ENCODE results near the gene PITPNC1. TPM values are rescaled to one million over a fixed set of nuclear protein-coding genes. Genes with fewer than 3 reads are reported as not detected.

The PITPNC1 gene
- total and polyA plus RNA-seq, 2 of the 13 experiments (the other 11 are each of a cell fraction or from before 2014, with no cell fraction given), result 4.1 to 5.7 TPM

DNA sequence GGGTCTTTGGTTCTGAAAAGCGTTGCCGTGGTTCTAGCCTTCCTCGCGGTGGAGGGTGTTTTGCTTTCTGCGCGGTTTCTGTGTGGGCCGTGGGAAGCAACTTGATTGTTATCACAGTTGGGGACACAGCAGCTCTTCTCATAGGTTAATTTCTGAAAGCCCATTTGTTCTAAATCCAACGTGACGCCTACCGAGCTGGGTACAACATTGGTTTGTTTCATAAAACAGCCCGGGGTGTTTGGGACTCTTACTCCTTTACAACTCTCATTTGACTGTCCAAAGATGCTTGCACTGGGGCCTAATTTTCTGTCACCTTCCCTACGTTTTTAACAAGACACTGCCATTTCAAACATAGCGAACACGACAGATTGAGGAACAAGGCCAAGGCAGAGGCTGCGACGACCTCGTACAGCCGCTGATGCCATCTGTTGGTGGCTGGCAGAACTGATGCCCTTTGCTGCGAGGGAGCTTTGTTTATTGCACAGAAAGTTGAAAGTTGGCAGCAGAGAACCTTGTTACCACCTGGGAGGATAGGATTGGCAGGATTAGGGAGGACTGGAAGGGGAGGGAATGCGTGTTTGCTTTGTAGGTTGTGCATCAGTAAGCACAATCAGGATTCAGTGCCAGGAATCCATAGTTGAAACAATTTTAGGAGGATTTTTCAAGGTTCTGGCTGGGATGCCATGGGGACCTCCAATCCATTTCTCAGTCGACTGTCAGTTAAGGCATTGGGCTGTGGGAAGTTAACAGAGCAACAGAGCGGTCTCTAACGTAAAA is 98.3 kb downstream of the PITPNC1 start (continued):
- TF ChIP-seq, protein P1, sequence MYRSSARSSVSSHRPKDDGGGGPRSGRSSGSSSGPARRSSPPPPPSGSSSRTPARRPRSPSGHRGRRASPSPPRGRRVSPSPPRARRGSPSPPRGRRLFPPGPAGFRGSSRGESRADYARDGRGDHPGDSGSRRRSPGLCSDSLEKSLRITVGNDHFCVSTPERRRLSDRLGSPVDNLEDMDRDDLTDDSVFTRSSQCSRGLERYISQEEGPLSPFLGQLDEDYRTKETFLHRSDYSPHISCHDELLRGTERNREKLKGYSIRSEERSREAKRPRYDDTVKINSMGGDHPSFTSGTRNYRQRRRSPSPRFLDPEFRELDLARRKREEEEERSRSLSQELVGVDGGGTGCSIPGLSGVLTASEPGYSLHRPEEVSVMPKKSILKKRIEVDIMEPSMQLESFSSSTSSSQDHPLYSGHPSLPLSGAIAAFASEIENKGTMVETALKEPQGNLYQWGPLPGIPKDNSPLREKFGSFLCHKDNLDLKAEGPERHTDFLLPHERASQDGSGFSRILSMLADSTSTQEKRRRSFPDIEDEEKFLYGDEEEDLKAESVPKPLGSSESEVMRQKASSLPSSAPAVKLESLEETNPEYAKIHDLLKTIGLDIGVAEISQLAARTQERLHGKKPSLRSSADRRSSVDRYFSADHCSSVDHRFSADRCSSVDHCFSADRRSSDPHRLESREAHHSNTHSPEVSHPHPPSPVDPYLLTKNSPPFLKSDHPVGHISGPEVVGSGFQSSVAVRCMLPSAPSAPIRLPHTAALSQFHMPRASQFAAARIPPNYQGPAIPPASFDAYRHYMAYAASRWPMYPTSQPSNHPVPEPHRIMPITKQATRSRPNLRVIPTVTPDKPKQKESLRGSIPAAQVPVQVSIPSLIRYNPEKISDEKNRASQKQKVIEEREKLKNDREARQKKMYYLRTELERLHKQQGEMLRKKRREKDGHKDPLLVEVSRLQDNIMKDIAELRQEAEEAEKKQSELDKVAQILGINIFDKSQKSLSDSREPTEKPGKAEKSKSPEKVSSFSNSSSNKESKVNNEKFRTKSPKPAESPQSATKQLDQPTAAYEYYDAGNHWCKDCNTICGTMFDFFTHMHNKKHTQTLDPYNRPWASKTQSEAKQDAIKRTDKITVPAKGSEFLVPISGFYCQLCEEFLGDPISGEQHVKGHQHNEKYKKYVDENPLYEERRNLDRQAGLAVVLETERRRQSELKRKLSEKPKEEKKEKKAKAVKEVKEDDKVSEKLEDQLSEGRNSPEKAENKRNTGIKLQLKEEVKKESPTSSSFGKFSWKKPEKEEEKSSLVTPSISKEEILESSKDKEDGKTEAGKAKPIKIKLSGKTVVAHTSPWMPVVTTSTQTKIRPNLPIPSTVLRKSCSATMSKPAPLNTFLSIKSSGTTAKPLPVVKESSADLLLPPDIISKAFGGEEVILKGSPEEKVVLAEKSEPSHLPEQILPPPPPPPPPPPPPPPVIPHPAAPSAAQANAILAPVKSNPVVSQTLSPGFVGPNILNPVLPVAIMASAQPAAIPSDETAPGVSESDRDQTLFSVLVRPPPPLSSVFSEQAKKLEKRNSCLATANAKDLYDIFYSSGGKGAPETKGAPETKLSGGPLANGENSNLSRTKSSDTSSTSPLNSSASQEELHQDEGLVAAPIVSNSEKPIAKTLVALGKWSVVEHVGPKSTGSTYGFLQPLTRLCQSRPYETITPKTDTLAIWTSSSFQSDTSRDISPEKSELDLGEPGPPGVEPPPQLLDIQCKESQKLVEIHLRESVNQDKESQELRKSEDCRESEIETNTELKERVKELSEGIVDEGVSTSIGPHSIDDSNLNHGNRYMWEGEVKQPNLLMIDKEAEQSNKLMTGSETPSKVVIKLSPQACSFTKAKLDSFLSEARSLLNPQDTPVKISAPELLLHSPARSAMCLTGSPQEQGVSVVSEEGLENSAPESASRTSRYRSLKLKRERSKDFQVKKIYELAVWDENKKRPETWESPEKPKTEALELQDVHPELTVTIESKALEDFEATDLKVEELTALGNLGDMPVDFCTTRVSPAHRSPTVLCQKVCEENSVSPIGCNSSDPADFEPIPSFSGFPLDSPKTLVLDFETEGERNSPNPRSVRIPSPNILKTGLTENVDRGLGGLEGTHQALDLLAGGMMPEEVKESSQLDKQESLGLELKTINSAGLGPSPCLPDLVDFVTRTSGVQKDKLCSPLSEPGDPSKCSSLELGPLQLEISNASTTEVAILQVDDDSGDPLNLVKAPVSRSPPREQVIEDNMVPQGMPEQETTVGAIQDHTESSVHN (CRISPR knock-in tag; IDR thresholded peaks at IDR 0.05), result no peak
- 0 out of 2 replicates have a peak, but pooled peaks have one; percentile 23 for TF ChIP-seq MIER2 (CRISPR knock-in tag; IDR thresholded peaks at IDR 0.05)
- TF ChIP-seq TCF12 (IDR thresholded peaks at IDR 0.05), result no peak
- no peak for TF ChIP-seq TCF12 (CRISPR knock-in tag; IDR thresholded peaks at IDR 0.05)
- TF ChIP-seq SUZ12 (IDR thresholded peaks at IDR 0.05; ENCODE audit: low read depth, low read length), result no peak
- TF ChIP-seq KAT8 (CRISPR knock-in tag; IDR thresholded peaks at IDR 0.05), result no peak
- TF ChIP-seq GATAD1 (CRISPR knock-in tag; IDR thresholded peaks at IDR 0.05), result peak; percentile 47; the same call in 1 of the 2 replicates
- TF ChIP-seq, protein P2, sequence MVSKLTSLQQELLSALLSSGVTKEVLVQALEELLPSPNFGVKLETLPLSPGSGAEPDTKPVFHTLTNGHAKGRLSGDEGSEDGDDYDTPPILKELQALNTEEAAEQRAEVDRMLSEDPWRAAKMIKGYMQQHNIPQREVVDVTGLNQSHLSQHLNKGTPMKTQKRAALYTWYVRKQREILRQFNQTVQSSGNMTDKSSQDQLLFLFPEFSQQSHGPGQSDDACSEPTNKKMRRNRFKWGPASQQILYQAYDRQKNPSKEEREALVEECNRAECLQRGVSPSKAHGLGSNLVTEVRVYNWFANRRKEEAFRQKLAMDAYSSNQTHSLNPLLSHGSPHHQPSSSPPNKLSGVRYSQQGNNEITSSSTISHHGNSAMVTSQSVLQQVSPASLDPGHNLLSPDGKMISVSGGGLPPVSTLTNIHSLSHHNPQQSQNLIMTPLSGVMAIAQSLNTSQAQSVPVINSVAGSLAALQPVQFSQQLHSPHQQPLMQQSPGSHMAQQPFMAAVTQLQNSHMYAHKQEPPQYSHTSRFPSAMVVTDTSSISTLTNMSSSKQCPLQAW (CRISPR knock-in tag; IDR thresholded peaks at IDR 0.05), result 0 out of 2 replicates have a peak, but pooled peaks have one; percentile 17
- TF ChIP-seq IKZF1 (IDR thresholded peaks at IDR 0.05), result no peak
- peak; percentile 89 for TF ChIP-seq STAG1 (CRISPR knock-in tag; IDR thresholded peaks at IDR 0.05)
- no peak for TF ChIP-seq DPF2 (CRISPR knock-in tag; IDR thresholded peaks at IDR 0.05; ENCODE audit: borderline replicate concordance, low read depth)
- TF ChIP-seq, protein P3, sequence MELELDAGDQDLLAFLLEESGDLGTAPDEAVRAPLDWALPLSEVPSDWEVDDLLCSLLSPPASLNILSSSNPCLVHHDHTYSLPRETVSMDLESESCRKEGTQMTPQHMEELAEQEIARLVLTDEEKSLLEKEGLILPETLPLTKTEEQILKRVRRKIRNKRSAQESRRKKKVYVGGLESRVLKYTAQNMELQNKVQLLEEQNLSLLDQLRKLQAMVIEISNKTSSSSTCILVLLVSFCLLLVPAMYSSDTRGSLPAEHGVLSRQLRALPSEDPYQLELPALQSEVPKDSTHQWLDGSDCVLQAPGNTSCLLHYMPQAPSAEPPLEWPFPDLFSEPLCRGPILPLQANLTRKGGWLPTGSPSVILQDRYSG (CRISPR knock-in tag; IDR thresholded peaks at IDR 0.05), result no peak
- TF ChIP-seq, protein P4, sequence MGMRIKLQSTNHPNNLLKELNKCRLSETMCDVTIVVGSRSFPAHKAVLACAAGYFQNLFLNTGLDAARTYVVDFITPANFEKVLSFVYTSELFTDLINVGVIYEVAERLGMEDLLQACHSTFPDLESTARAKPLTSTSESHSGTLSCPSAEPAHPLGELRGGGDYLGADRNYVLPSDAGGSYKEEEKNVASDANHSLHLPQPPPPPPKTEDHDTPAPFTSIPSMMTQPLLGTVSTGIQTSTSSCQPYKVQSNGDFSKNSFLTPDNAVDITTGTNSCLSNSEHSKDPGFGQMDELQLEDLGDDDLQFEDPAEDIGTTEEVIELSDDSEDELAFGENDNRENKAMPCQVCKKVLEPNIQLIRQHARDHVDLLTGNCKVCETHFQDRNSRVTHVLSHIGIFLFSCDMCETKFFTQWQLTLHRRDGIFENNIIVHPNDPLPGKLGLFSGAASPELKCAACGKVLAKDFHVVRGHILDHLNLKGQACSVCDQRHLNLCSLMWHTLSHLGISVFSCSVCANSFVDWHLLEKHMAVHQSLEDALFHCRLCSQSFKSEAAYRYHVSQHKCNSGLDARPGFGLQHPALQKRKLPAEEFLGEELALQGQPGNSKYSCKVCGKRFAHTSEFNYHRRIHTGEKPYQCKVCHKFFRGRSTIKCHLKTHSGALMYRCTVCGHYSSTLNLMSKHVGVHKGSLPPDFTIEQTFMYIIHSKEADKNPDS (CRISPR knock-in tag; IDR thresholded peaks at IDR 0.05), result no peak
- no peak for TF ChIP-seq AKAP8 (CRISPR knock-in tag; IDR thresholded peaks at IDR 0.05)
- no peak for TF ChIP-seq GFI1 (CRISPR knock-in tag; IDR thresholded peaks at IDR 0.05; ENCODE audit: borderline replicate concordance)
- no peak for TF ChIP-seq ZNF350 (CRISPR knock-in tag; IDR thresholded peaks at IDR 0.05; ENCODE audit: borderline replicate concordance, low read depth)
- TF ChIP-seq PHF20 (CRISPR knock-in tag; IDR thresholded peaks at IDR 0.05), result no peak
